ENCODE measurements around the gene MOB4. TPM values are rescaled to one million over a fixed set of nuclear protein-coding genes. Genes with fewer than 3 reads are reported as not detected.
A peak's percentile ranks its signal among the peaks of the same experiment; 100 is the strongest.

Gene MOB4
- total RNA-seq, 2 experiments from 2014 or later: 10.7 to 14.1 TPM

DNA sequence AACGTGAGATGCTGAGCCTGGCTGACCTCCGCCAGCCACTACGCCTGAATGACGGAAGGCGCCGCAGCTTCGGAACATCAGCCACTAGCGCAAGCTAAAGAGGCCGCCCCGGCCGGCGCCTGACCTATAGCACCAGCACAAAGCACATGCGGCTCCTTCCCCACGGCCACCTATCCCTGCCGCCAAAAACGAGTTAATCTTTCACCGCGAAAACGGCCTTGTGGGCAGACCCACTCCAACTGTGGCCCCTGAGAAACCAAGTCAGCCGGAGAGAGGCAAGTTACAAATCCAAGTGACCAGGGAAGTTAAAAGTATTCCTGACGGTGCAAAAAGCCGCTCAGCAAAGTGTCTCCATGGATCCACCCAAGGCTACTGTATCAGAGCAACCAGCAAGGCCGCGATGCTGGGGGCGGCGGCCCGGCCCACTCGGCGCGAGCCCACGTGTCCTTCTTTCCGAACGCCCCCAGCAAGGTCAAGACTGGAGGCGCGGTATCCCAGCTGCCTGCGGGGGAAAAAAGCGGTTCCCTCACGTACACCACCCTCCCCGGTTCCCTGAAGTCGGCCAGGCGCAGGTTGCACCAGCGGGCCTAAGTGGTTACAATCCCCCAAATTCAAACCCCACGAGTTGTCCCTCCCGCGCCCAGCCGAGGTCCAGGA is 16.8 kb upstream of the MOB4 start:
- intact Hi-C loops (cut with micrococcal nuclease): loop anchor here (1.0 to 2.0 kb wide), 2 partner anchors 9 to 100 kb away; no protein-coding TSS in a partner anchor
- DNase-seq: peak; percentile 68
- Mint-ChIP-seq H3K36me3 (ENCODE audit: low read depth) (peaks cover 79% of the 10 kb centered on the region), H3K27ac (peak overlapping the region; percentile 98), H3K9me3 (no peaks in the 10 kb centered on the region), H3K4me1 (ENCODE audit: low read depth) (peaks cover 50% of the 10 kb centered on the region), H3K27me3 (ENCODE audit: low read depth) (no peaks in the 10 kb centered on the region), H3K4me3 (peak overlapping the region; percentile 92)
- CTCF ChIA-PET: interaction anchor here (0.8 kb wide), 1 partner anchor 15 kb away, joined by 3 read pairs; no protein-coding TSS in a partner anchor

DNA sequence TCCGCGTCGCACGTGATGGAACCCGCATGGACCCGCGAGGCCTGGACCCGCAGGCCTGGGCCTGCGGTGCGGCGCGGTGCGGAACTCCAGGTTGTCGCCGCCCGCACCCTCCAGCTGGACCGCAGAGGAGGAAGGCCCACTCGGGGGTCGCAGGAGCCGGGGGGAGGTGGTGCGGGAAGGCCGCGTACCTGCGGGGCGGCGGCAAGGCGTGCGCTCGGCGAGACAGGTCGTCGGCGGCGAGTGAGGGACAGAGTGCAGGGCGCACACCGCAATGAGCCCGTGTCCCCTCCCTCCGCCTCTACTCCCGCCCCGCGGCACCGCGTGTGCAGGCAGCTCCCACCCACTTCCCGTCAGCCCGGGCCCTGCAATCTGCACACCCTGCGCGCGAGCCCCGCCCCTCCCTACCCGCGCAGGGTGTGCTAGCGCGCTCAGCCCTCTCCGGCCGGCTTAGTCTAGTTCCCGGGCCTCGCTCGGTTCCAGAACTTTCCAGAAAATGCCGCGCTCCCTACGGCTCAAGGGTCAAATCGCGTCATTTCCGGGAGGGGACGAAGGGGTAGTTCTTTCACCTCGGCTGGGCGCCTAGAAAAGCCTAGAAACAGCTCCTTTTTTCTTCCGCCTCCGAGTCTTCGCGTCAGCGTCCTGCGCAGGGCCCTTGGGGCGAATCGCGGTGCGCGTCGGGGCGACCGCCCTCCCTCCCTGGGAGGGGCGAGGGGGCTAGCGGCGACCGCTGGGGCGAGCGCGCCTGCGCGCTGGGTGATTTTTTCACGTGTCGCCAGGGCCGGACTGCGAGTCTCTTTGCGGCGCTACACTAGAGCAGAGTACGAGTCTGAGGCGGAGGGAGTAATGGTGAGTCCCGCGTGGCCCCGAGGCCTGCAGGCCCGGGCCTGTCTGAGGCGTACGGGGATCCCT is 16.0 kb upstream of the MOB4 start, which contains the start of the genes HSPD1 and HSPE1:
Gene HSPD1 (minus strand): TSS at position 247 of the 909 bp plus-strand sequence. CDS start 992 bp downstream, outside the sequence.
Gene HSPE1 (plus strand): TSS at position 786 of the 909 bp plus-strand sequence. CDS start 58 bp downstream, at position 844.
- peaks cover 51% of the 10 kb centered on the region for H3K4me1 Mint-ChIP-seq (ENCODE audit: low read depth)
- no peaks in the 10 kb centered on the region for H3K27me3 Mint-ChIP-seq (ENCODE audit: low read depth)
- DNase-seq: peak; percentile 99
- intact Hi-C loops (cut with micrococcal nuclease): loop anchor here (1.0 to 5.0 kb wide), 13 partner anchors 10 to 861 kb away; partner anchors contain the start of genes ANKRD44, CCDC150, COQ10B and MARS2
- CTCF ChIA-PET: interaction anchor here (0.6 to 0.8 kb wide), 2 partner anchors 14 to 36 kb away, joined by 3 read pairs; no protein-coding TSS in a partner anchor
- peak within 1 kb of the TSS; percentile 92 for H3K4me3 Mint-ChIP-seq
- H3K36me3 Mint-ChIP-seq (ENCODE audit: low read depth): peaks cover 78% of the 10 kb centered on the region
- peak within 1 kb of the TSS; percentile 98 for H3K27ac Mint-ChIP-seq
- no peaks in the 10 kb centered on the region for H3K9me3 Mint-ChIP-seq

DNA sequence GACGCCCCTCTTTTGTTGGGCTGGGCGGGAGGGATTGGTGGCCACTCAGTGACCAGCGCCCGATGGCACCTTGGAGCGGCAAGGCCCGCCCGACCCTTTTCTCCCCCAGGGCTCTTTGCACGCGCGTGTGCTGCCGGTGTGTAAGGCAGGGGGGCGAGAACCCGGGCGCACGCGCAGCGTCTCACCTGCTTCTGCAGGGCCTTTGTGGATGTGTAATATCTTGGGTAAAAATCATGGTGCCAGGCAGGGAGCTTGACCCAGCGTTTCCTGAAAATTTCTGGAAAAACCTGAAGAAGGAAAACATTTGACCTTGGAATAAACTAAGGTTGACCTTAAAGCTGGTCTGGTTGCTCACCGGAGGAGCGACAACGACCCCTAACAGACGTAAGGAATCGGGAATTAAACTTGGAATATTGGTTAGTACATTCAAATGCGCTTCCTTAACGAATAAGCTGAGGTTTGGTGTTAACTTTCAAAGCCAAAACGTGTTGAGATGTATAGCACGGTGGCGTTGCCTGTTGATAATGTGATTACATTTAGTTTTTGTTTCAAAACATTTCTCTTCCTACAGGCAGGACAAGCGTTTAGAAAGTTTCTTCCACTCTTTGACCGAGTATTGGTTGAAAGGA is 15.2 kb upstream of the MOB4 start:
- Mint-ChIP-seq H3K36me3 (ENCODE audit: low read depth) (peaks cover 73% of the 10 kb centered on the region), H3K4me3 (peak overlapping the region; percentile 92), H3K4me1 (ENCODE audit: low read depth) (peaks cover 47% of the 10 kb centered on the region), H3K9me3 (no peaks in the 10 kb centered on the region), H3K27me3 (ENCODE audit: low read depth) (no peaks in the 10 kb centered on the region), H3K27ac (peak overlapping the region; percentile 98)
- CTCF ChIA-PET: no interaction called here
- no peak for DNase-seq
- intact Hi-C loops (cut with micrococcal nuclease): loop anchor here (1.0 to 5.0 kb wide), 11 partner anchors 15 to 861 kb away; partner anchors contain the start of genes ANKRD44, CCDC150, COQ10B and MARS2

DNA sequence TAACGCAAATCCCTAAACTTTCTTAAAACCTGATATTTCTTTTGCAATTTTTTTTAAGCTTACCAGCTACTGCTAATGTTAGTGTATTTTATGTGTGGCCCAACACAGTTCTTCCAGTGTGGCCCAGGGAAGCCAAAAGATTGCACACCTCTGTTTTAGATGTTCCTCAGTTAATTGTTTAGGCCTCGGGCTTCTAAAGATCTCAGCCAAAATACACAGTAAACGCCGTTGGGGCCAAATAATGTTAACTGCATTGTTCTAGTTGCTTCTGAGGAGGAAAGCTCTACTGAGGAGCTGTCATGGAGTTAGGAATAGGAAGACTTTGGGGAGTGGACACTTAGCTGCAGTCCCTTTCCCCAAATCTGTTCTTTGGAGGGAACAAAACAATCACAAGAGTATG is 13.7 kb upstream of the MOB4 start:
- intact Hi-C loops (cut with micrococcal nuclease): loop anchor here (5.0 kb wide), 2 partner anchors 190 to 275 kb away; partner anchors contain the start of gene ANKRD44
- Mint-ChIP-seq H3K9me3 (no peaks in the 10 kb centered on the region), H3K27me3 (ENCODE audit: low read depth) (no peaks in the 10 kb centered on the region), H3K4me3 (peak overlapping the region; percentile 92), H3K27ac (peak overlapping the region; percentile 98), H3K36me3 (ENCODE audit: low read depth) (peaks cover 57% of the 10 kb centered on the region), H3K4me1 (ENCODE audit: low read depth) (peaks cover 35% of the 10 kb centered on the region)
- CTCF ChIA-PET: interaction anchor here (1.3 kb wide), 1 partner anchor 284 kb away, joined by 4 read pairs; no protein-coding TSS in a partner anchor
- no peak for DNase-seq

DNA sequence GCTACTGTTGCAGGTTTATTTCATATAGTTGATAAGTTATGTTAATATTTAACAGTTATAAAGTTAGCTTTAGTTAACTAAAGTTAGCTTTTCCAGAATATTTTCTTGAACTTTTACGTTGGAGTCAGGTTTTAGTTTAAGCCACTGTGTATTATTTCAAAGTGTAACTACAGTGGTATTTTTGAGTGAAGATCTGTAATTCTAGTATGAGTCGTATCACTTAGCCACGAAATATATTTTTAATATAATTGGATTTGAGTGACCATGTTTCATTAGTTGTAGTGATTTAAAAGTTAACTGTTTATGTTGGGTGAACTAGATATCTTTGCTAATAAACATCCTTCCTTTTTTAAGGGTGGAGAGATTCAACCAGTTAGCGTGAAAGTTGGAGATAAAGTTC is 13.2 kb upstream of the MOB4 start:
- Mint-ChIP-seq H3K4me3 (peak overlapping the region; percentile 92), H3K4me1 (ENCODE audit: low read depth) (peaks cover 31% of the 10 kb centered on the region), H3K27me3 (ENCODE audit: low read depth) (no peaks in the 10 kb centered on the region), H3K36me3 (ENCODE audit: low read depth) (peaks cover 56% of the 10 kb centered on the region), H3K9me3 (no peaks in the 10 kb centered on the region), H3K27ac (peak overlapping the region; percentile 98)
- no peak for DNase-seq
- intact Hi-C loops (cut with micrococcal nuclease): loop anchor here (5.0 kb wide), 2 partner anchors 190 to 275 kb away; partner anchors contain the start of gene ANKRD44
- CTCF ChIA-PET: interaction anchor here (1.3 kb wide), 1 partner anchor 284 kb away, joined by 4 read pairs; no protein-coding TSS in a partner anchor

DNA sequence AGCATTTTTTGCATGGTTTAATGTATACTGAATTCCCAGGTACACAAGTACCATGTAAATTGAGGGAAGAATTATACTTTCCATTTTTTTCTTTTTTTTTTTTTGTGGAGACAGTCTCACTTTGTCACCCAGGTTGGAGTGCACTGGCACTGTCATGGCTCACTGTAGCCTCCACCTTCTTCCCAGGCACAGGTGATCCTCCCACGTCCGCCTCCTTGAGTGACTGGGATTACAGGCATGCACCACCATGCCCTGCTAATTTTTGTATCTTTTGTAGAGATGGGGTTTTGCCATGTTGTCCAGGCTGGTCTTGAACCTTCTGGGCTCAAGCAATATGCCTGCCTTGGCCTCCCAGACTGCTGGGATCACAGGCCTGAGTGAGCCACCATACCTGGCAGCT is 11.9 kb upstream of the MOB4 start:
- H3K27ac Mint-ChIP-seq: peak overlapping the region; percentile 68
- H3K27me3 Mint-ChIP-seq (ENCODE audit: low read depth): no peaks in the 10 kb centered on the region
- no peak for DNase-seq
- peaks cover 47% of the 10 kb centered on the region for H3K36me3 Mint-ChIP-seq (ENCODE audit: low read depth)
- CTCF ChIA-PET: interaction anchor here (1.0 kb wide), 1 partner anchor 36 kb away, joined by 3 read pairs; no protein-coding TSS in a partner anchor
- H3K9me3 Mint-ChIP-seq: no peaks in the 10 kb centered on the region
- intact Hi-C loops (cut with micrococcal nuclease): loop anchor here (5.0 kb wide), 2 partner anchors 192 to 273 kb away; partner anchors contain the start of gene ANKRD44
- H3K4me1 Mint-ChIP-seq (ENCODE audit: low read depth): peaks cover 30% of the 10 kb centered on the region
- no peak overlapping the region for H3K4me3 Mint-ChIP-seq

DNA sequence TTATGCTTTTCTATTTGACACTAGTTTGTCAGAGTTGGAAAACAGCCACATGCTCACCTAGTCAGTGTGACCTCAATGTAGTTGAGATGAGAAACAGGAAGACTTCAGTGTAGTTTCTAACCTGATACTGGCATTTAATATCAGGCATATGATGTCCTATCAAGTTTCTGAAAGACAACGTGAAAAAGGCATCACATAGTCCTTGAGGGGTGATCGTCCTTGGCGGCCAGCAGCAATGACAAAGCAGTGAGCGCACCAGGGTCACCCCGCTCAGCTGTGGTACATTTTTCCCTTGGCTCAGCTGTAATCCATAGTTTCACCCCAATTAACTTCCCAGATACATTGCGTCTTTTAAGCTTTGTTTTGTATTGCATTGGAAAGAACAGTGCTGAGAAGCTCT is 11.4 kb upstream of the MOB4 start:
- Mint-ChIP-seq H3K4me1 (ENCODE audit: low read depth) (peaks cover 30% of the 10 kb centered on the region), H3K36me3 (ENCODE audit: low read depth) (peaks cover 44% of the 10 kb centered on the region), H3K27me3 (ENCODE audit: low read depth) (no peaks in the 10 kb centered on the region), H3K9me3 (no peaks in the 10 kb centered on the region), H3K27ac (peak overlapping the region; percentile 68), H3K4me3 (no peak overlapping the region)
- CTCF ChIA-PET: interaction anchor here (0.6 kb wide), 1 partner anchor 309 kb away, joined by 3 read pairs; no protein-coding TSS in a partner anchor
- no peak for DNase-seq
- intact Hi-C loops (cut with micrococcal nuclease): loop anchor here (5.0 kb wide), 2 partner anchors 192 to 273 kb away; partner anchors contain the start of gene ANKRD44

DNA sequence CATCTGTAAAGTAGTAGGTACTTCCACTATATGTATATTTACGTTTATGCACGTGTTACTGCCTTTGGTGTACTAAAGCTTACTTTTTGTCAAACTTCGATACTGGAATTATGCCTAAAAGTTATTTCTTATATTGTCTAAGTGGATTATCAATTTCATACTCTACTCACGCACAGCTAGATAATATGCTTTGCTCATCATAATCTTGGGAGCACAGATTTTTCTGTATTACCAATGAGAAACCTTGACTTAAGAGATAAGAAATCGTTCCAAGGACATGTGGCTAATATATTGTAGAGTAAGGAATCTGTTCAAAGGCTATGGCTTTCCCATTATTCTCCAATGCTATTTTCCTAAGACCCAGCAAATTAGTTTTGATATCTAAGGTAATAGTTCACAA is 9.2 kb upstream of the MOB4 start:
- no peak overlapping the region for H3K27ac Mint-ChIP-seq
- H3K9me3 Mint-ChIP-seq: no peaks in the 10 kb centered on the region

DNA sequence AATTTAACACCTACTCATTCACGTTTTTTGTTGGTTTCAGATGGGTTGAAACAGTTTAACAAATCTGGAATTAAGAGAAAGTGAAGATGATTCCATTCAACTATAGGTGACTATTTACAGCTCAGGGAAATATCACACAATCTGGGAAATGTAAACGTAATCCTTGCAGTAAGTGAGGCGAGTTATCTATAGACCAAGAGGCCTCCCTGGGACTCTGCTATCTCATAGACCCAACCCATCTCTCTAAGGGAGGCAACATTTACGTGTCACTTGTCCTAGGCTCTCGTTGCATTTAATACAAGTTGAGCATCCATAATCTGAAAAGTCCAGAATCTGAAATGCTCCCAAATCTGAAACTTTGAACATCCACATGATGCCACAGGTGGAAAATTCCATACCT is 2.0 kb upstream of the MOB4 start:
- intact Hi-C loops (cut with micrococcal nuclease): loop anchor here (10.0 kb wide), 1 partner anchor 719 kb away; the partner anchor contains the start of gene GTF3C3
- no peak for DNase-seq
- CTCF ChIA-PET: interaction anchor here (0.7 kb wide), 1 partner anchor 15 kb away, joined by 3 read pairs; no protein-coding TSS in a partner anchor
- Mint-ChIP-seq H3K27ac (no peak overlapping the region), H3K9me3 (no peaks in the 10 kb centered on the region), H3K4me3 (no peak overlapping the region), H3K36me3 (ENCODE audit: low read depth) (peaks cover 3% of the 10 kb centered on the region), H3K4me1 (ENCODE audit: low read depth) (peaks cover 28% of the 10 kb centered on the region), H3K27me3 (ENCODE audit: low read depth) (no peaks in the 10 kb centered on the region)

More for the DNA sequence above, 9.2 kb upstream of the MOB4 start:
- H3K4me1 Mint-ChIP-seq (ENCODE audit: low read depth): peaks cover 27% of the 10 kb centered on the region
- no peak overlapping the region for H3K4me3 Mint-ChIP-seq
- CTCF ChIA-PET: interaction anchor here (0.7 kb wide), 1 partner anchor 70 kb away, joined by 3 read pairs; no protein-coding TSS in a partner anchor
- intact Hi-C loops (cut with micrococcal nuclease): no loop called here
- H3K36me3 Mint-ChIP-seq (ENCODE audit: low read depth): peaks cover 31% of the 10 kb centered on the region
- no peak for DNase-seq
- no peaks in the 10 kb centered on the region for H3K27me3 Mint-ChIP-seq (ENCODE audit: low read depth)

DNA sequence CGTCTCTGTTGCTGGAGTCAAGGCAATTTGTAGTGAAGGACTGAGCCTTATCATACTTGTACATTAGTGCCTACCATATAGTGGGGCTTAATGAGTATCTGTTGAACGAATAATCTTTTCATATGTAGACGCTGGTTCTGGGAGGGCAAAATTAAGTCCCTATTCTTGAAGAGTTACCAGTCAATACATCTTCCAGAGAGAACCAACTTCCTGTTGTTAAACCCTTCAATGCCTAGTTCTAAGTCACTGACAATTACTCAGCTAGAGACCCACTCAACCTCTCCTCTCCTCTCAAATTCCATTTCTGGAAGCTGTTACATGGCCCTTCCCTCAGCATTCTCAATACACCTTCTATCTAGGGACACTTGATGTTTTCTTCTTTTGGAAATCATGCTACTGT is 1.1 kb upstream of the MOB4 start:
- CTCF ChIA-PET: interaction anchor here (0.7 kb wide), 1 partner anchor 1058 kb away, joined by 3 read pairs; no protein-coding TSS in a partner anchor
- H3K36me3 Mint-ChIP-seq (ENCODE audit: low read depth): peaks cover 3% of the 10 kb centered on the region
- no peaks in the 10 kb centered on the region for H3K9me3 Mint-ChIP-seq
- H3K4me3 Mint-ChIP-seq: peak overlapping the region; percentile 98
- peaks cover 30% of the 10 kb centered on the region for H3K4me1 Mint-ChIP-seq (ENCODE audit: low read depth)
- intact Hi-C loops (cut with micrococcal nuclease): loop anchor here (1.0 to 10.0 kb wide), 3 partner anchors 14 to 720 kb away; partner anchors contain the start of genes GTF3C3, HSPE1 and SF3B1
- peak overlapping the region; percentile 89 for H3K27ac Mint-ChIP-seq
- no peaks in the 10 kb centered on the region for H3K27me3 Mint-ChIP-seq (ENCODE audit: low read depth)
- no peak for DNase-seq

DNA sequence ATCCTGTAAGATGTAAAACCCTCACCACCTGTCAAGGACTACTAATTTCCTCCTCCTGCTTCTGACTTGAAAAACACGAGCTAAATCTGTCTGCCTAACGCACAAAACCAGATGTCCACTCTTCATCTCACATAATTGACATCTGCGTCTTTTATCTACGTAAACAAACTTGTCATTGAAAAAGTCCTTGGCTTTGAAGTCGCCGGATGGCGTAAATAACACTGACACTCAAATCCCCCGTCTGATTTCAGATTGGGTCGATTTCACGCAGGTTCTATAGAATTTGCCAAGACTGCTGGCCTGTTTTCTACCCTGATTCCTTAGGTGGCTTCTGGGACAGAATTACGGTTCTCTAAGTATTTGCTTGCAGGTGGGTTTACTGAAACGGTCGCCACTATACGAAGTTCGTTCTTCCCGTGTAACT is 539 bp upstream of the MOB4 start:
- H3K27ac Mint-ChIP-seq: peak overlapping the region; percentile 89
- H3K4me1 Mint-ChIP-seq (ENCODE audit: low read depth): peaks cover 34% of the 10 kb centered on the region
- CTCF ChIA-PET: interaction anchor here (0.7 kb wide), 1 partner anchor 1057 kb away, joined by 3 read pairs; no protein-coding TSS in a partner anchor

More for the DNA sequence above, 539 bp upstream of the MOB4 start:
- Mint-ChIP-seq H3K9me3 (no peaks in the 10 kb centered on the region), H3K4me3 (peak overlapping the region; percentile 98), H3K36me3 (ENCODE audit: low read depth) (peaks cover 3% of the 10 kb centered on the region), H3K27me3 (ENCODE audit: low read depth) (no peaks in the 10 kb centered on the region)
- intact Hi-C loops (cut with micrococcal nuclease): loop anchor here (1.0 to 10.0 kb wide), 3 partner anchors 15 to 721 kb away; partner anchors contain the start of genes GTF3C3, HSPE1 and SF3B1
- DNase-seq: no peak
